ENCODE measurements around the gene MFNG.

- TF ChIP-seq CTCF (conservative IDR thresholded peaks at IDR 0.05; ENCODE audit: low read length): no peak
- TF ChIP-seq EZH2phosphoT487 (IDR thresholded peaks at IDR 0.05; ENCODE audit: borderline replicate concordance, low read depth, low read length): no peak
These were observed 53.5 kb downstream of the MFNG start for GRCh38 chr22:37432708-37433054.
